Muscle layer of duodenum (tissue), 2 donors: Measurements from ENCODE around the gene SHLD2.
"Not testable (repeated sequence)": the region's sequence is repeated elsewhere in the genome, so short reads cannot be mapped to it uniquely, and the experiment has no call there.

Experiments used
- H3K27ac ChIP-seq: one replicate; pipeline ENCODE4 v1.7.0; 2013; ENCODE audit warnings: mild to moderate bottlenecking, low read length
- H3K27me3 ChIP-seq: one replicate; pipeline ENCODE4 v1.7.0; 2013; ENCODE audit warnings: low read depth, mild to moderate bottlenecking, control low read depth, low read length
- H3K36me3 ChIP-seq, 2 donors: one replicate each; pipeline ENCODE4 v1.7.0; 2013; ENCODE audit warnings: low read length in 2 of 2, control low read depth in 1 of 2, mild to moderate bottlenecking in 1 of 2; ENCODE audit not compliant: insufficient read depth in 2 of 2, control insufficient read depth in 1 of 2
- H3K4me1 ChIP-seq, 2 donors: one replicate each; pipeline ENCODE4 v1.7.0; 2013; ENCODE audit warnings: low read length in 2 of 2, mild to moderate bottlenecking in 2 of 2, control low read depth in 1 of 2, moderate library complexity in 1 of 2; ENCODE audit not compliant: insufficient read depth in 2 of 2, control insufficient read depth in 1 of 2
- H3K4me3 ChIP-seq, 2 donors: one replicate each; pipeline ENCODE4 v1.7.0; 2013; ENCODE audit warnings: low read length in 2 of 2, low read depth in 1 of 2, mild to moderate bottlenecking in 1 of 2
- H3K9me3 ChIP-seq, 2 donors: one replicate each; pipeline ENCODE4 v1.7.0; 2013; ENCODE audit warnings: low read length in 2 of 2, control low read depth in 1 of 2, mild to moderate bottlenecking in 1 of 2; ENCODE audit not compliant: control insufficient read depth in 1 of 2
- donor health status: healthy.

The SHLD2 gene

GRCh38 chr10:87222789-87223188 lies 127.8 kb downstream of the SHLD2 start:
- H3K27me3 ChIP-seq, H3K4me3 ChIP-seq, H3K4me1 ChIP-seq, H3K36me3 ChIP-seq, H3K9me3 ChIP-seq, H3K27ac ChIP-seq: not testable (repeated sequence)

- H3K9me3 ChIP-seq, H3K4me3 ChIP-seq, H3K27ac ChIP-seq, H3K4me1 ChIP-seq, H3K36me3 ChIP-seq, H3K27me3 ChIP-seq: not testable (repeated sequence)
Measured at GRCh38 chr10:87225148-87225547, 130.1 kb downstream of the SHLD2 start, which contains the start of gene NUTM2A. TSS of gene NUTM2A (plus strand) at chr10:87225448. CDS start at chr10:87225831, 383 bp downstream.

GRCh38 chr10:87228247-87228646 lies 133.2 kb downstream of the SHLD2 start:
- H3K27me3 ChIP-seq, H3K9me3 ChIP-seq, H3K4me1 ChIP-seq, H3K4me3 ChIP-seq, H3K36me3 ChIP-seq, H3K27ac ChIP-seq: not testable (repeated sequence)

GRCh38 chr10:87229211-87229610 lies 134.2 kb downstream of the SHLD2 start:
- H3K27ac ChIP-seq, H3K9me3 ChIP-seq, H3K27me3 ChIP-seq, H3K36me3 ChIP-seq, H3K4me1 ChIP-seq, H3K4me3 ChIP-seq: not testable (repeated sequence)

- H3K27ac ChIP-seq, H3K4me3 ChIP-seq, H3K27me3 ChIP-seq, H3K36me3 ChIP-seq, H3K4me1 ChIP-seq, H3K9me3 ChIP-seq: not testable (repeated sequence)
Measured at GRCh38 chr10:87234854-87235253, 139.8 kb downstream of the SHLD2 start.

GRCh38 chr10:87237244-87237643 lies 142.2 kb downstream of the SHLD2 start:
- not testable (repeated sequence) for H3K4me3 ChIP-seq, H3K4me1 ChIP-seq, H3K27ac ChIP-seq, H3K27me3 ChIP-seq, H3K36me3 ChIP-seq, H3K9me3 ChIP-seq

- H3K4me1 ChIP-seq, H3K9me3 ChIP-seq, H3K27me3 ChIP-seq, H3K36me3 ChIP-seq, H3K27ac ChIP-seq, H3K4me3 ChIP-seq: not testable (repeated sequence)
Measured at GRCh38 chr10:87239346-87239808, 144.4 kb downstream of the SHLD2 start.
